GM19240 (cell line): ENCODE data around the gene APOC3.
"Not testable (repeated sequence)": the region's sequence is repeated elsewhere in the genome, so short reads cannot be mapped to it uniquely, and the experiment has no call there.

Experiments
- DNase-seq: peaks from one replicate; pipeline ENCODE4 v3.0.0; 2011; ENCODE audit warnings: low spot score; ENCODE audit not compliant: insufficient read length

The APOC3 gene

DNA sequence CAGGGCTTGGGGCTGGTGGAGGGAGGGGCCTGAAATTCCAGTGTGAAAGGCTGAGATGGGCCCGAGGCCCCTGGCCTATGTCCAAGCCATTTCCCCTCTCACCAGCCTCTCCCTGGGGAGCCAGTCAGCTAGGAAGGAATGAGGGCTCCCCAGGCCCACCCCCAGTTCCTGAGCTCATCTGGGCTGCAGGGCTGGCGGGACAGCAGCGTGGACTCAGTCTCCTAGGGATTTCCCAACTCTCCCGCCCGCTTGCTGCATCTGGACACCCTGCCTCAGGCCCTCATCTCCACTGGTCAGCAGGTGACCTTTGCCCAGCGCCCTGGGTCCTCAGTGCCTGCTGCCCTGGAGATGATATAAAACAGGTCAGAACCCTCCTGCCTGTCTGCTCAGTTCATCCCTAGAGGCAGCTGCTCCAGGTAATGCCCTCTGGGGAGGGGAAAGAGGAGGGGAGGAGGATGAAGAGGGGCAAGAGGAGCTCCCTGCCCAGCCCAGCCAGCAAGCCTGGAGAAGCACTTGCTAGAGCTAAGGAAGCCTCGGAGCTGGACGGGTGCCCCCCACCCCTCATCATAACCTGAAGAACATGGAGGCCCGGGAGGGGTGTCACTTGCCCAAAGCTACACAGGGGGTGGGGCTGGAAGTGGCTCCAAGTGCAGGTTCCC, at the start of gene APOC3:
APOC3 (plus strand) TSS at position 383 of the 659 bp plus-strand sequence. CDS start 676 bp downstream, outside the sequence.
- DNase-seq = no peak

DNA sequence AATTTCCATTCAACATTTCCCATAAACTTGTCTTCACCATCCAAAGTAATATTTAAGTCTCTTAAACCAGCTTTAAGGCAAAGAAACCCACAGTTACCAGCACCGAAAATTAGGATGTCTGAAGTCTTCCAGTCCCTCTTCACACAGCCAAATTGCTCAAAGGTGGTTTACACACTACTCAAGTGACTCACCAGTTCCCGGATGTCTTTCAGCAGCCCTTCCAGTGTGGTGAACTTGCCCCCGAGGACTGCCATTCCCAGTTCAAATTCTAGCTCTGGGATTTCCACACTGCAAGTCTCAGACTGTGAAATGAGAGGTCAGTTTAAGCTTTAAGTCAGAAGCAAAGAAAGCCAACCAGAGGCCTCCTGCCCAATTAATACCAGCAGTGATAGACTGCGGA, 47.0 kb upstream of the APOC3 start:
- DNase-seq = no peak

DNA sequence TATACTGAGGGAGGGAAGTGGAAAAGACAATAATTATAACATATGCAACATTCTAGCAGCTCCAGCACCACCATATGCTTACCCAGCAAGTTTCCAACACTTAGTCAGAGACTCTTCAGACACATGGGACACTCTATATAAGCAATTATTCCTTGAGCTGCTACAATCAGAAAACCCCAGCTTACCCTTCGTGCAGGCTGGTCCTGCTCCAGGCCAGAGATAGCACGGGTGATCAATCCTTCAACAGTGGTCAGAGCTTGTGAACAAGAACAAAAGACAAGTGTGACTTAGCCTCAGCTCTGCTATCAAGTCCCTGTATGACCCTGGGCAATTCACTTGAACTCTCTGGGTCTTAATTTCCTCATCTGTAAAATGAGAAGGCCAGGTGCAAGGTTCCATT, 43.4 kb upstream of the APOC3 start:
- no peak for DNase-seq

DNA sequence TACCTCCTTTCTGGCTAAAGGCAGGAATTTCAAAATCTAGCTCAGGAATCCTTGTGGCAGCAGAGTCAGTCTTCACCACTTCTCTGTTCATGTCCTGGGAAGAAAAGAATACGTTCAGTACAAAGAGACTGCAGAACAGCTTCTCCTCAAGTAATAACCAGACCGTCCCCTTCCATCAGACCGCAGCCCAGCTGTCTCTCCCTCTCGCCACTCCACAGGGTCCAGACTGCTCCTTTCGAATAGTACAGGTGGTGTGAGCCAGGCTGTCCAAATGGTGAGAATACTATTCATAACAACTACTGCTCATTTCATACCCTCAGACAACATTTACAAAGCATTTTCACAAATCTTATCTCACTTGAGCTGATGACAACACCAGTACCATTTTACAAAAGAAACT, 42.7 kb upstream of the APOC3 start:
- DNase-seq = no peak

DNA sequence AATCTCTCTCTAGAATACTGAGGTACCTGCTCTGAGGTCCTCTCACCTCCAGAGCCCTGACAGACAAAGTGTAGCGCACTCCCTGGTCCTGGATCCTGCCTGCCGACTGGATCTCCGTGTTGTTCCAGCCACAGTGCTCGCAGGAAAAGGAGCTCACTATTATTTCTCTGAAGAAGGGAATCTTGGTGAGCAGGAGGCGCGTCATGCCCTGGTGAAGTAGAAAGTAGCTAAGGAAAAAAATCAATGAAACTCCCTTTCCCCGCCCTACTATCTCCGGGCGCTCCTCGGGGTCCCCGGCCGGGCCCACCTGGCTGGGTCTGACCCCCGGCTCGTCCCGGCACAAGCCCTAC, 42.3 kb upstream of the APOC3 start:
- no peak for DNase-seq

DNA sequence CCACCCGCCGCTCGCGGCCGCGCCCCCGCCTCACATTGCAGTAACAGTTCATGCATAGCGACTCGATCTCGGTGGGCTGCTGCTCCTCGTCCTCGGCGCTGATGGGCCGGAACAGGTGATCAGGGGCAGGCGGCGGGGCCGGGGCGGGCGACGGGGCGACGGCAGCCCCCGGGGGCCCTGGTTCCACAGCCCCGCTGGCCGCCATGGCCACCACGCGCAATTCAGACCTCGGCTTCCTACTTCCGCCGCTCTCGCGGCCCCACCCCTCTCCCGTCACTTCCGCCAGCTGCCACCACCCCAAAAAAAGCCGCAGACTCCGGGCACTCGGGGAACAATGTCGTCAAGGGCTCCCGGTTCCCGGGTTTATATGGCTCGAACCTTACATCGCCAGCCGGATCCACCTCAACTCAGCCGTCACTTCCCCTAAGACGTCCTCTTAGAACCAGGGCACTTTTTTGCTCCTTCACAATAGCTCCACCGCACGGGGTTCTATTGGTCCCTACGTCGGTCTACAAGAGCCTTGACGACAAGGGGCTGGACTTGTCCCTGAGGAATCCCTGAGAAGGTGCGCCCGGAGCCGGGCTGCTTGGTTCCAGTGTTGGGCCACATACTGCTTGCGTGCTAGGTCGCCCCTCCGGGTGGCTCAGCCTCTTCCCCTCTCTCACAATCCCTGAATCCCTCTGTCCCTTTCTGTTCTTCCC, 41.8 kb upstream of the APOC3 start, which contains the start of gene ZPR1:
ZPR1 (minus strand) TSS at position 238 of the 701 bp plus-strand sequence; CDS start at position 205, 33 bp downstream.
- DNase-seq = peak; percentile 88

DNA sequence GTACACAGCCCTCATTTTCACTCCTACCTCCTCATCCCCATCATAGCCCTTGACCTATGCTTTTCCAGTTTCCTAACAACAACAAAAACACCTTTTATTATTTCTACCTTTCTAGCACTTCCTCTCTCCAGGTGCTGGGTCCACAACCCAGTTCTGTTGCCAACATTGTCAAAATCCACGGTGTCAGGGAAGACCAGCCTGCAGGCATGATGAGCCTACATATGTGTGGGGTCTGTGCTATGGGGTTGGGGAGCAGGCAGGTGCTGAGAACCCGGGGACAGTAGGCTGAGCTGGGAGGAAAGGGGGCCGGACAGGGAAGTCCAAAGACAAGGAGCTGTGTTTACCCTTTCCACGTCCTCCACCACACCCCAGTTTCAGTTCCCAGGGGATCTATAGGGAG, 41.2 kb upstream of the APOC3 start:
- no peak for DNase-seq

DNA sequence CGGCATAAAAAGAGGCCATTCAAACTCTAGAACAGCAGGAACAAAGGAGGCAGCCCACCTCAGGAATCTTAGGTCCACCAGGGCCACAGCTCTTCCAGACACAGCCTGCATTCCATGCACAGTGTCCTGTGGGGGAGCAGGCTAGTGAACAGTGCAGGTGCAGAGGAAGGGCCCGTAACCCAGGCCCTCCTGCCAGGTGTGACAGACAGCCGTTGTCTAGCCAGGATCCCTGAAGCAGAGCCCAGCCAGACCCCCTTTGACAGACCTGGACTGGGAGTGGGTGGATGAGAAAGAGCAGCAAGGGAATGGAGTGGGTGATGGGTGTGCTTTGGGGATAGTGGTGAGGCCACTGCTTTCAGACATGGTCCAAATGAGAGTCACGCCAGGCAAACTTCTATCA, 40.7 kb upstream of the APOC3 start:
- DNase-seq = no peak

DNA sequence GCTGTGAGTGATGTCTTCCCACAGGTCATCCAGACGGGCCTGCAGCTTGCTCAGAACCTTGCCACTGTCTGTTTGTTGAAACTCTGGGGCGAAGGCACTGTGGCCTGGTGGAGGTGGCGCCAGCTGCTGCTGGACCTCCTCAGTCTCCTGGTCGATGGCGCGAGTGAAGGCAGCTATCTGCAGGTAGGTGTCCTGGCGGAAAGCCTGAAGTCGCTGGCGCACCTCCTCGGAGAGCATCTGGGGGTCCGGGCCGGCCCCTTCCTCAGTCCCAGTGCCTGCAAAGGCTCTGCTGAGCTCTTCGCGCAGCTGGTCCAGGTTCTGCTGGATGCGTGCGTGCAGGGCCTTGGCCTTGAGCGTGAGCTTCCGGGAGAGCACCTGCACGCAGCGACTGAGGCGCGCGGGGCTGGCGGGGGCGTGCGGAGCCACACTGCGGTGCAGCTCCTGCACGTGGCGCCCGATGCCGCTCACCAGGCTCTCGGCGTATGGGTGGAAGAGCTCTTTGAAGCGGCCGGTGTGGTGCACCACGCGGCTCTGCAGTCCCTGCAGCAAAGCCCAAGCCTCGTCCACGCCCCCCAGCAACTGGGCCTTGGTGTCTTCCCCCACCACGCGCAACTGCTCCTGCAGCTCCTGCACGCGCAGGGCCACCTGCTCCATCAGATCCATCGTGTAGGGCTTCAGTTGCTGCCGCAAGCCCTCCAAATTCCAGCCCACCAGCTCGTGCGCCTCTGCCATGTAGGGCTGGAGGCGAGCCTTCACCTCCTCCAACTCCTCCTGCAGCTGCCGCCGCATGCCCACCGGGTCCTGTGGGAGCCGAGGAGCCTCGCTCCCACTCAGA, 39.3 kb upstream of the APOC3 start:
- DNase-seq = no peak

DNA sequence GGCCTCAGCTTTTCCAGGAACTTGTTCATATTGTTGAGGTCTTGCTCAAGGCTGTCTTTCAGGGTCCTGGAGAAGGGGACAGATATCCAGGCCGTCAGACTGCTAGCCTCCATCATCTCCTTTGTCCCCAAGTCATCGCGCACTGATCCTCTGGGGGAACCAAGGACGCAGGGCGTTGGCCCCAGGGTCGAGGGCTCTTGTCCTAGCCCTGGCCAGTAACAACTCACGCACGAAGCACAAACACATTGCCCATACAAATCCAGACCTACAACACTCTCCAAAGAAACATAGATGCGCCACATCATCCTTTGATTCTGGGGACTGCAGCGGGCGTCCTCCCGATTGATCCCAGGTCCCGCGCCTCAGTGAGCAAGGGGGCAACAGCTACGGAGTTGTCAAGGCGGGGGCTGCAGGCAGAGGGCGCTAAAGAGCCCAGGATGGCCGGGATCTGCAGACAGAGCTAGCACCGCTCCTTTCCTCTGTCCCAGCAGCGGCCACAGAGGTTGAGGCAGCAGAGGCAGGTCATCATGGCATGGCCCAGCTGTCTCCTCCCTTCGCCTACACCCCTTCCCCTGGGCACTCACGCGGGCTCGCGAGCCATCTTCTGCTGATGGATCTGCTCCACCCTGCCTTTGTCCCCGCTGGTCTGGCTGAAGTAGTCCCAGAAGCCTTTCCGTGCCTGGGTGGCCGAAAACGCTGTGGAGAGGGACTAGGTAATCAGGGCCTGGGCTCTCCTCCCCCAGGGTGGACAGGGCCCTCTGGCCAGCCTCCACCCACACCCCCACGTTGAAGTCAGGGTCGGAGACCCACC, 38.5 kb upstream of the APOC3 start:
- peak; percentile 65 for DNase-seq

DNA sequence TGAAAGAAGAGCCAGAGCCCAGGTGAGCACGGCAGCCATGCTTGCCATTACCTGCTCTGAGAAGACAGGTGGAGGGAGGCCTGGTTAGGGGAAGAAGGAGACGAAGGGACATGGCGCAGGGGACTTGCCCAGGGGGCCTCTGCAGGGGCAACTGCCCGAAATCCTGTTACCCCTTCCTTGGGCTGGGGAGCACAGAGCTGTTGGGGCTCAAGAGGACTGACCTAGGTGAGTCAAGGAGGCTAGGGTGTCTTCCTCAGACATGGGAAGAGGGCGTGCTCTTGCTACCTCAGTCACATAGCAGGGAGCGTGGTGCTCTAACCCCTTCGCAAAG, 37.9 kb upstream of the APOC3 start, which contains the start of gene APOA5:
APOA5 (minus strand) TSS at position 67 of the 331 bp plus-strand sequence; CDS start at position 48, 19 bp downstream.
- no peak for DNase-seq

DNA sequence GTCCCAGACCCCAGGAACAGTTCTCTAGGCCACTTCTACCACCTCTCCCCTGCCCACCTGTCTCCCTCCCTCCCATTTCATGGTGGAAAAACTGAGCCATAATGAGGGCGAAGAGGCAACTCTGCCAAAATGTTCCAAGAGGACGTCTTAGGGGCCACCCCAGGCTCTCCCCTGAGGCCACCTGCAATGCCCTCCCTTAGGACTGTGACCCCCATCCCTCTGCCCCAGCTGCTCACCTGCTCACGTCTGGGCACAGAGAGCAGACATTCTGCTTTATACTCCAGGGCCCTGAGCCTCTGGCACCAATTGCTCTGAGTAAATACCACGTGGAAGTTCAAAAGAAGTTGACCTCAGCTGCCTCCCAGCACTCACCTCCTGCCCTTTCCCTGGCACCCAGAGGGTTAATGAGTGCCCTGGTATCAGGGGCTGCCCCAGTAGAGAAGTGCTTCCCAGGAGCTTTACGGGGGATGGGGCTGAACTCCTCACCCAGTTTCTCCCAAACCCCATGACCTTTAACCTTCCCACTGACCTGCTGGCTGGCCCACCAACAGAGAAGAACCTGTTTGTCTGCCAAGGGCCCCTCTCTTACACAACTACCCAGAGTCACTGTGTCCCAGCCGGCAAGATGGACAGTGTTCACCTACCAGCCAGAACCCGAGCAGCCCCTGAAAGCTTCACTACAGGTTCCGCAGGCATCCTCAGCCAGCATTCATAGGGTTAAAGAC, 37.4 kb upstream of the APOC3 start:
- no peak for DNase-seq

DNA sequence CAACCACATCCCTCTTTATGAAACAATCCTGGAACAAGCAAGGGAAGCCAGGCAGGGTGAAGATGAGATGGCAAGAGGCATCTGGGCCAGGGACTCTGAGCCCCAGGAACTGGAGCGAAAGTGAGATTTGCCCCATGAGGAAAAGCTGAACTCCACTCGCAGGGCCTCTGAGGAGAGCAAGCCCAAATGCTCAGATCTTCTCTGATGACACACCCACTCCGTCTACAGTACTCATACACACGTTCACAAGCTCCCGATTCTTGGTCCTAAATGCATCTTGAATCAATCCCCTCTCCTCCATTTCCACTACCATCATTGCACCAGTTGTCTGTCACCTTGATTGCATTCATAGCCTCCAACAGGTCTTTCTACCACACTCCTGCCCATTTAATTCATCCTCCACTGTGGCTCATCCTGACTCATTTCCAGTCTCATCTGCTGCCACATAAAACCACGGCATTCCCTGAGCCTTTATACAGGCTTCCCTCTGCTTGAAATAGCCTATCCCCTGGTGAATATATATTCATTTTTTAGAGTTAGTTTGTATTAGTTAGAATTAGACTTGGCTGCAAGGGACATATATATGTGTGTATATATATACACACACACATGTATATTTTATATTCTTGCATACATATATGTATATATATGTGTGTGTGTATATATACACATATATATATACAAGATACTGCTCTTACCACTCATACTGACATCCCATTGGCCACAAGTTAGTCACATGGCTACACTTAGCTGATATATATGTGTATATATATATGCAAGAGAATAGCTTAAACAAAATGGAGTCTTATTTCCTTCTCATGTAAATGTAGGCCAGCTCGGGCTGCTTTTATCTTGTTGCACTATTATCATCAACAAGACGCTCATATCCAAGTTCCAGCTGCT, 36.6 kb upstream of the APOC3 start:
- DNase-seq = no peak

DNA sequence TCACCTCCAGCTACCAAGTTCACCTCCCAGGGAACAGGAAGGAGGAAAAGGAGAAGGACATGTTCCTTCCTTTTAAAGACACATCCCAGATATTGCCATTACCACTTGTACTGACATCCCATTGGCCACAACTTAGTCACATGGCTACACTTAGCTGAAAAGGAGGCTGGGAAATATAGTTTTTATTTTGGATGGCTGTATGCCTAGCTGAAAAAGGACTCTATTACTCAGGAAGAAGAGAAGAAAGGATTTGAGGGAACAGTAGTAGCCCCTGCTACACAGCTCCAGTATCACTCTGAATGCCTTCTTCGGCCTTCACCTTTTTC, 36.0 kb upstream of the APOC3 start:
- DNase-seq = no peak

DNA sequence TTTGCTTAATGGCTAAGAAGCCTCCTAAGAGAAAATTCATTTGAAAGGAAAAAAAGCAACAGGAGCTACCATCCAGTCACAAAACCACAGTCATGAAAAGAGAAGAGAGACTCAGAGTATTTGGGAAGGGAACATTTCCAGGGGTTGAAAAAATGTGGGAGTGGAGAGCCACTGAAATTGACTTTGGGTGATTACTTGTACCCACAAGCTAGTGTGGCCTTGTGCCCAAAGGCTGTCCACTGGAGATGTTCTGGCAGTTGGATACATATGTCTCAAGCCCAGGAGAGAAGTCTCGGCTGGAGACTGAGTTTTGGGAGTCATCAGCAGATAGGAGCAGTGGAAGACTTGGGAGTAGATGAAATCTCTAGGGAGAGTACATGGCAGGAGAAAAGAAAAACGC, 34.9 kb upstream of the APOC3 start:
- no peak for DNase-seq

DNA sequence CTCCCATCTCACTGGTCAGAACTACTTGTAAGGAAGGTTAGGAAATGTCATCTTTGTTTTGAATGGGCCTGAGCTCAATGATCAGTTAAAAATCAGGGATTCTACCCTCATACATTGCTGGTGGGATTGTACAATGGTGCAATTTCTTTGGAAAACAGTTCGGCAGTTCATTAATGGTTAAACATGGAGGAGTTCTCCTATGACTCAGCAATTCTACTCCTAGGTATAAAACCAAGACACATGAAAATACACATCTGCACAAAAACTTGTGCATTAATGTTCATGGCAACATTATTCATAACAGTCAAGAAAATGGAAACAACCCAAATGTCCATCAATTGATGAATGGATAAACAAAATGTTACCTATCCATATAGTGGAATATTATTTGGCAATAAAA, 33.2 kb upstream of the APOC3 start:
- no peak for DNase-seq

DNA sequence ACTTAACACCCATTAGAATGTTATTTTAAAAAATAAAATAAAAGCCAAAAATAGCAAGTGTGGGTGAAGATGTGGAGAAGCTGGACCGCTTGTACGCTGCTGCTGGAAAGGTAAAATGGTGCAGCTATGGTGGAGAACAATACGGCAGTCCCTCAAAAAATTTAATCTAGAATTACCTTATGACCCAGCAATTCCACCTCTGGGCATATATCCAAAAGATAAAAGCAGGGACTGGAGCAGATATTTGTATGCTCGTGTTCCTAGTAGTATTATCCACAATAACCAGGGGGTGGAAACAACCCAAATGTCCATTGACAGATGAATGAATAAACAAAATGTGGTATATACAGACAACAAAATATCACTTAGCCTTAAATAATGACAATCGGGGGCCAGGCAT, 31.9 kb upstream of the APOC3 start:
- DNase-seq = no peak

DNA sequence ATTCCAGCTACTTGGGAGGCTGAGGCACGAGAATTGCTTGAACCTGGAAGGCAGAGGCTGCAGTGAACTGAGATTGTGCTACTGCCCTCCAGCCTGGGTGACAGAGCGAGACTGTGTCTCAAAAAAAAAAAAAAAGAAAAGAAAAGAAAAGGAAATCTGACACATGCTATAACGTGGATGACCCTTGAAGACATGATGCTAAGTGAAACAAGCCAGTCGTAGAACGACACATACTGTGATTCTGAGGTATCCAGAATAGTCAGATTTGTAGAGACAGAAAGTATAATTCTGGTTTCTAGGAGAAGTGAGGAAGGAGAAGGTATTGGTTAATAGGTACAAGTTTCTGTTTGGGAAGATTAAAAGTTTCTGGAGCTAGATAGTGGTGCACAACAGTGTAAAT, 31.3 kb upstream of the APOC3 start:
- no peak for DNase-seq

DNA sequence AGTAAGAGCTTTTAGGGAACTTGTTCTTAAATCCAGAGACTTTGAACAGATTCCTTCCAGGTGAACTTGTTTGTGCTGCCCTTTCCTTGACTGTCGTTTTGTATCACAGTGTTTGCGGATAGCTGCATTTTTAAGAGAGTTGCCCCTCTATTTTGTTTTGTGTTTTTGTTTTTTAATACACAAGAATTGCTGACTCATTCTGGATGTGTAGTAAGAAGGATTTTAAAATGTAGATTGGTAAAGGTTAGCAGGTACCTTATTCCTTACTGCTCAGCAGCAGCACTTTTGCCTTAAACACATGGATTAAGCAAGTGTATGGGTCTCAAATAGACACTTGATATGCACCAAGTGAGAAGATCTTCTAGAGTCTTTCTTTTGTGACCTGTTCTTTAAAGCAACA, 29.1 kb upstream of the APOC3 start:
- DNase-seq = no peak

DNA sequence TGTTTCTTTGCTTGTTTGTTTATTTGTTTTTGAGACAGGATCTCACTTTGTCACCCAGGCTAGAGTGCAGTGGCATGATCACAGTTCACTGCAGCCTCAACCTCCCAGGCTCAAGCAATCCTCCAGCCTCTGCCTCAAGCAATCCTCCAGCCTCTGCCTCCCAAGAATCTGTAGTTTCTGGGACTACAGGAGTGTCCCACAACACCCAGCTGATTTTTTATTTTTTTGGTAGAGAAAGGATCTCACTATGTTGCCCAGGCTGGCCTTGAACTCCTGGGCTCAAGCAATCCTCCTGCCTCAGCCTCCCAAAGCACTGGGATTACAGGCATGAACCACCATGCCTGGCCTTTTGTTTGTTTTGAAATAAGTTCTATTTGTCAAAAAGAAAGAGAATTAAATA, 28.0 kb upstream of the APOC3 start:
- not testable (repeated sequence) for DNase-seq
